GM21423 (cell line): ENCODE measurements around the gene RAD18.

ENCODE experiments used
- ATAC-seq: cut with Tn5 transposase; IDR thresholded peaks from one replicate; pipeline ENCODE4 v1.9.1; 2021; ENCODE audit warnings: mild to moderate bottlenecking, moderate library complexity; ENCODE audit not compliant: unreplicated experiment

Gene RAD18

DNA sequence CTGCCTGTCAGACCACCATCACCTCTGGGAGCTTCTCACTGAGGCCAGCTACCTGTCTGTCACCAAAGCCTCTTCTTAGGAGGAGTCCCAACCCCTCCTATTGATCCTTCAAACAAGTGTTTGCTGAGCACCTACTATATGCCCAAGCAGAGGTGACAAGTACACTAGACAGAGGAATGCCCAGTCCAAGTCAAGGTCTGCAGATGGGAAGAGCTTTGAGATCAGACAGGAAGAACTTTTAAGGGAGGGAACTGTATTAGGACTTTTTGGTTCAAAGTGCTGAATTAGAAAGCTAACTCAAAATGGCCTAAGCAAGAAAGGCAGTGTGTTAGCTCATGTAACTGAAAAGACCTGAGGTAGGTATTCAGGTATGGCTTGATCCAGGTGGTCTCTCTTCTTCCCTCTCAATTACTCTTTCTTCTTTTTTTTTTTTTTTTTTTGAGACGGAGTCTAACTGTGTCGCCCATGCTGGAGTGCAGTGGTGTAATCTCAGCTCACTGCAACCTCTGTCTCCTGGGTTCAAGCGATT, 3.6 kb upstream of the RAD18 start:
- no peak for ATAC-seq

DNA sequence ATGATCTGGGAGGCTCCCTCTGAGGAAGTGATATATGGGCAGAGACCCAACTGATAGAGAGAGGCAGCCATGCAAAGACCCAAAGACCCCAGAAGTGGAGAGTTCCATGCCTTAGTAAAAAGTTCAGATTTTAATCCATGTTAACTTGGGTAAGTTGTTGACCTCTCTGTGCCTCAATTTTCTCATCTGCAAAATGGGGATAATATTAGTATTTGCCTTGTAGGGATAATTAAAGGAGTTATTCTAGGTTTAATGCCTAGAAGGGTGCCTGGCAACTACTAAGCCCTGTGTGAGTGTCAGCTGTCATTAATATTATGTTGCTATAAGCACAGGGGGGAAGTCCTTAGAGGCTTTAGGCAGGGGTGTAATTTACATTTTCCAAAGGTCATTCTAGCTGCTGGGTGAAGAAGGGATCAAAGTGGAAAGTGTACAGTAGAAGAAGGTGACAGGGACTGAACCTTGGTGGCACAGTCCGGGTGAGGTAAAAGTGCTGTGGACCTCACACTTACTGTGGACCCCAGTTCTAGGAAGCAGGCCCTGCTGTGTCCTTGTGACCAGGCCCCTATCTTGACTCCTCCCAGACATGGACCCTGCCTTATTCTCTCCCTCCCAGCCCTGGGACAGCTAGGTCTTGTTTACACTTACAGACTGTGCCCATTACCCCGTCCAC, 3.0 kb upstream of the RAD18 start:
- ATAC-seq, result no peak

DNA sequence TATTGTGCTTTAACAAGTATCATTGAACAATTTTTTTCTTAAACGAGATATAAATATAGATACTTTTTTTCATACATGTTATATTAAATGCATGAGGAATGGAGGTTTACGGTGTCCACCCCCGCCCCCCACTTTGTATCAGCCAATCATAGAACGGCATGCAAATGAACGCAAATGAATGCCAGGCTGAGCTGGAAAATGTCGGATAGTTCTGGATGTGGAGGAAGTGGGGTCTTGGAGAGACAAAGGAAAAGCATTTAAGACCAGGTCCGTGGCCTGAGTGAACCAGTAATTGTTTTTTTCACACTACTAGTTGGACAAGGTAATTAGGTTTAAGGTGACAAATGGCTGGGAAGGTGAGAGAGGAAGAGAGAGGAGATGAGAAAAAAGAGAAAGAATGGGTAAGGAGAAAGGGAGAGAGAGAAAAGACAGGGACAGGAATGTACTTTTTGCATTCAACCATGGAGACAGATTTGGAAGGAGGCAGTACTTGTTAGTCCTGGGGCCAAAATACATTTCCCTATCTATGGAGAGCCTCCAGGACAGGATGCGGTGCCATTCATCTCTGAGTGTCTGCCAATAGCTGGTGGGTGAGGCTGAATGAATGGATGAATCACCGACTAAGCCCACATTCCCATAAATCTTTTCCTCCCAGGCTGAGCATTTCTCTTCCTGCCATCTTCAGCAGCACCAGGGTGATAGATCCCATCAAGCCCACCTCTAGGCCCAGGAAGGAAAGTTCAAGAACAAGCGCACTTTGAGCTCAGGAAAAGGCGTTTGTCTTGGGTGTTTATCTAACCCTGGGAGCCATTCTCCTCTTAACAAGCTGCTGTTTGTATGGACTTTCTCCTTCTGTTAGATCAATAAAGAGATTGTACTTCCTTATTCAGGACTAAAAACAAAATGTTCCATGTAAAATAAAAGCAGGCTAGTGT, 1.4 kb upstream of the RAD18 start:
- no peak for ATAC-seq

DNA sequence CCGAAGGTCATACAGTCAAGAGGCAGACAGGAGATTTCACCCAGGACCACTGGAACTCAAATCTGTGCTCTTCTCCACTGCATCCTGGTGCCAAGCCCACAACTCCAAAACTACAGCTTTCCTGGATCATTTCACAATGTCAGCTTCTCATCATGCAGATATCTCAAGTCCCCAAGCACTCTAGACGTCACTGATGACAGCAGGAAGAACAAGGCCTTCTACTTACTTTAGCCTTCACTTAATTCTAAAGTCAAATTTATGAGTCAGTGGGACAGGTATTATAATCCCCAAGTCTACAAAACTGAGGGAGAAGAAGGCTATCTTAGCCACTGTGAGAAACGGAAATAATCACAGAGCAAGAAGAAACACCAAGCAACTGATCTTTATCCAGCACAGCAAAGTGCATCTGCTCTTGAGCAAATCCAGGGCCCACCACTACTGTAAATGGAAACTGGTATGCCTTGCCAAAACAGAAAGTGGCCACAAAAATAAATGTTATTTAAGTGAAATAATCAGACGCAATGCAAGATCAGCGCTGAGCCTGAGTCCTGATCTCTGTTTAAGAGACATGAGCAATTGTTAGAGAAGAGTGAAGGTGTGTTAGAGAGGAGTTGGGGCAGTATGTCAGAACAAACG, 928 bp downstream of the RAD18 start:
- no peak for ATAC-seq

DNA sequence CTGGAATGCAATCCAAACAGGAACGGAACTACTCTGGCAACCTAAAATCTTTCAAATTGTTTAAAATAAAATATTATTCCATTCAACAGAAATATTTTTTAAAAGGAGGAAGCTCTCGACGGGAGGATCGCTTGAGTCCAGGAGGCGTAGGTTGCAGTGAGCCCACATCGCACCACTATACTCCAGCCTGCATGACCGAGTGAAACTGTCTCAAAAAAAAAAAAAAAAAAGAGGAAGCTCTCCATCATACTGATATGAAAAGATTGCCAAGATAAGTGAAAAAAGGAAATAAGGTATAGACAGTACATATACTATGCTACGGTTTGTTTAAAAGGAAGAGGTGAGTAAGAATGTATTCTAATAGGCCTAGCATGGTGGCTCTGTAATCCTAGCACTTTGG, 3.6 kb downstream of the RAD18 start:
- ATAC-seq, result no peak

DNA sequence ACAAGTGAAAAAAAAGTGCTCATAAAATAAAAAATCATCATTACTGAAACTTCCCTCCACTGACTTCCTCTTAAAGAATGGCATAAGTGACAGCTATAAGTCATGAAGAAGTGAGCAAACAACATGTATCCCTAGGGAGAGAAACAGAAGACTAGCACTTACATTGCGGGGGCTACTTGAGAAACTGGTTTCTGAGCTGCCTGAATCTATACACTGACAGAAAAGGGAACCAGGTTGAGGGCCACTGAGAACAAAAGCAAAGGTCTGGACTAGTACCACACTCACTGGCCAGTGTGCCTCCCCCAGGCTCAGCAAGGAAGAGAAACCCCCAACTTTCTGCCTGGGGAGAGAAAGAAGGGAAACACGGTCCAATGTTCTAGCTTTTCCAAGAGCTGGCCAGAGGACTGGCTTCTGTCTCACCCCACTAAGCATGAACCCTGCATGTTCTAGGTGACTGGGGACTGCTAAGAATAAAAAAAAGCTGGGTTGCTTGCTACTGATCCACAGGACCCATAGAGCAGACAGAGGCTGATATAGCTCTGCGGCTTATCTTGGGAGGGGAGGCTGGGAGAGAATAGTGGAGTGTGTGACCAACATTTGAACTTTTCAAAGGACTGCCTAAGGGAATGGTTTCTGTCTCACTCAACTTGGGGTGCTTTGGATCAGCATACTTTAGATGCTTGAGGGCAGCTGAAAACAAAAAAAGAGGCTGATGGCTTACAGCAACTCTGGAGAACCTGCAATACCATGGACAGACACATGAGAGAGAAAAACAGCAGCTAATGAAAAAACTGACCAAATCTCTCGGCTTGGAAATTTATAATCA, 8.1 kb downstream of the RAD18 start:
- peak; percentile 89 for ATAC-seq

DNA sequence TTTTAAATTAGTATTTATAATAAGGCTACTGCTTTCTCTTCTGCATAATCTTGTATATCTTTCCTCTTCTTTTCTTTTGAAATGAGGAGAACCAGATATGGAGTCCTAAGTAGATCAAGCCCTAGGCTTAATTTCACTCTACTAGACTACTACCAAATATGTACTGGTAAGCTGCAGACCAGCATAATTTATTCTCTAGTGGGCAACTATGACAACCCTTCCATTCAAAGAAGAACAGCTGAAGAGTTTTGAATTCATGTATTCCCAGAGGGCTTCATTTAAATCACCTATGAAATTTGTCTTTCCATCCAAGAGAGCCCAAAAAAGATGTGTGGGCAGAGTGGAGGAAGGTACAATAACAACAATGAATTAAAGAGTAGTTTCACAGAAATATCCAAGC, 10.0 kb downstream of the RAD18 start:
- no peak for ATAC-seq

DNA sequence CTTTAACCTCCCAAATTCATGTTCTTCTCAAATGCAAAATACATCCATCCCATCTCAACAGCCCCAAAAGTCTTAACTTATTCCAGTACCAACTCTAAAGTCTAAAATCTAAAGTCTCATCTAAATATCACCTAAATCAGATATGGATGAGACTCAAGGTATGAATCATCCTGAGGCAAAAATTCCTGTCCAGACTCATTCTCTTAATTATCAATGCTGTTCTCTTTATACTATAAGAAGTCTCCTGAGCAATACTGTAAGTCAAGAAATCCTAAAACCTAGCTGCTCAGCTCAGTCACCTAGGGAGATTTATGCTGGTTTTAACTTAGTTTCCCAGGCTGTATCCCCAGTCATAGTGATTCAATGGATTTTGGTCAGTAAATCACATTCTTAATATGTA, 11.1 kb downstream of the RAD18 start:
- no peak for ATAC-seq

DNA sequence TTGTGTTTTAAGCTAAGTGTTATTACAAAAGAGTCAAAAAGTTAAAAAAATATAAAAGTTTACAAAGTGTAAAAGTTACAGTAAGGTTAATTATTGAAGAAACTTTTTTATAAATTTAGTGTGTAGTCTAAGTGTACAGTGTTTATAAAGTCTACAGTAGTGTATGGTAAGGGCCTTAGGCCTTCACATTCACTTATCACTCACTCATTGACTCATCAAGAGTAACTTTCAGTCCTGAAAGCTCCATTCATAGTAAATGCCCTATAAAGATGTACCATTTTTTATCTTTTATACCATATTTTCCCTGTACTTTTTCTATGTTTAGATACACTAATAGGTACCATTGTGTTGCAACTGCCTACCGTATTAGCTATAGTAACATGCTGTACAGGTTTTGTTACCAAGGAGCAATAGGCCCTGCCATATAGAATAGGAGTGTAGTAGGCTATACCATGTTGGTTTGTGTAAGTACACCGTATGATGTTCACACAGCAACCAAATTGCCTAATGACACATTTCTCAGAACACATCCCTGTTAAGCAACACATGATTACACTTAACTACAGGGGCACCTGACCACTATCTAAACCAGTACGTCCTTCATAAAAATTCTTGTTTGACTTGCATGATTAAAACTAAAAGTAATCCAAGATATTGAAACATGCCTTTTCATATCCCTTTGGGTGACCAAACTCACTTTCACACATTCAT, 17.2 kb downstream of the RAD18 start:
- ATAC-seq, result no peak

DNA sequence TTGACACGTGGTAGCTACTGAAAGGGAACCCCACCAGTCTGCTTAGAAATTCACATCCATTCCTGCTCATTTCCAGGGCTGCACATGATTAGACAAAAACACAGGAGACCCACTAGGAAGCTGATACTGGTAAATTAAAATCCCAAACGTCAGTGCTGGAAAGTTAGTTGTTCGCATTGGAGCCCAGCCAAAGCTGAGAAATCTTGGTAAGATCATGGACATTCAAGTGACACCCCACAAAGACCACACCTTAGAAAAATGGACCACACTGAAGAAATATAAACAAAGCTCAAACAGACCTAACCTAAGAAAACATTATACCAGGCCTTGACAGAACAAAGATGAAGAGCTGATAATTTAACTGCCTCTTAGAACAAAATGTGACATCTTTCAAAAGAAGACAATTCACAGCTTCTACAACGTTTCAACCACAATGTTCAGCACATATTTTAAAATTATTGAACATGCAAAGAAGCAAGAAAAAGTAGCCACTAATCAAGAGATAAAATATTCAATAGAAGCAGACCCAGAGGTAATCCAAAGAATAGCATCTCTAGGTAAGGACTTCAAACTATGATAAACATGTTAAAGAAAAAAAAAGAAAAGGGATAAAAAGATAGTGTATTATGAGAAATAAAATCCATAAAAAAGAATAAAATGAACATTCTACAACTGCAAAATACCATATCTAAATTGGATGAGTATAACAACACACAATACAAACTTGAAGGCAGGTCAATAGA, 20.4 kb downstream of the RAD18 start:
- ATAC-seq, result no peak

DNA sequence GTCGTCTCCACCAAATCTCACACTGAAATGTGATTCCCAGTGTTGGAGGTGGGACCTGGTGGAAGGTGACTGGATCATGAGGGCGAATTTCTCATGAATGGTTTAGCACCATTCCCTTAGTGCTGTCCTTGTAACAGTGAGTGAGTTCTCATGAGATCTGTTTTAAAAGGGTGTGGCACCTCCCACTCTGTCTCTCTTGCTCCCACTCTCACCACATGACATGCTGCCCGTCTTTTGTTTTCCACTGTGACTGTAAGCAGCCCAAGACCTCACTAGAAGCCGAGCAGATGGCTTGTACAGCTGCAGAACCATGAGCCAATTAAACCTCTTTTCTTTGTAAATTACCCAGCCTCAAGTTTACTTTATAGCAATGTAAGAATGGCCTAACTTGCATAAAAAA, 21.2 kb downstream of the RAD18 start:
- no peak for ATAC-seq

DNA sequence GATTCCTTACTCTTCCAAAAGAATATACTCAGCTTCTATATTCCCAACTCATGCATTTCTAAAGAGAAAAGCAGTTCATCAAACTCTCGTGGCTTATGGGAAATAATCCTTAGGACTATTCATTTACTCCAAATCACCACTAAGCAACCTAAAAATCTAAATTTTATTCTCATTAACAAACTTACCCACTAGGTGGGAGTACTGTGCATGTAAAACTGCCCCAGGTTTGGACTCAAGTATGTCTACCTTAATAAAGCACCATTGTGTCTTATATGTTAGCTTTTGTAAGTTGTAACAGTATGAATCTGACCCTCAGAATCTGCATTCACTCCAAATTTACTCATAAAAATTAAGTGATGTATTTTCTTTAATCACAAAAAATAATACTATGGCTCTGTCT, 25.3 kb downstream of the RAD18 start:
- ATAC-seq, result peak; percentile 60

DNA sequence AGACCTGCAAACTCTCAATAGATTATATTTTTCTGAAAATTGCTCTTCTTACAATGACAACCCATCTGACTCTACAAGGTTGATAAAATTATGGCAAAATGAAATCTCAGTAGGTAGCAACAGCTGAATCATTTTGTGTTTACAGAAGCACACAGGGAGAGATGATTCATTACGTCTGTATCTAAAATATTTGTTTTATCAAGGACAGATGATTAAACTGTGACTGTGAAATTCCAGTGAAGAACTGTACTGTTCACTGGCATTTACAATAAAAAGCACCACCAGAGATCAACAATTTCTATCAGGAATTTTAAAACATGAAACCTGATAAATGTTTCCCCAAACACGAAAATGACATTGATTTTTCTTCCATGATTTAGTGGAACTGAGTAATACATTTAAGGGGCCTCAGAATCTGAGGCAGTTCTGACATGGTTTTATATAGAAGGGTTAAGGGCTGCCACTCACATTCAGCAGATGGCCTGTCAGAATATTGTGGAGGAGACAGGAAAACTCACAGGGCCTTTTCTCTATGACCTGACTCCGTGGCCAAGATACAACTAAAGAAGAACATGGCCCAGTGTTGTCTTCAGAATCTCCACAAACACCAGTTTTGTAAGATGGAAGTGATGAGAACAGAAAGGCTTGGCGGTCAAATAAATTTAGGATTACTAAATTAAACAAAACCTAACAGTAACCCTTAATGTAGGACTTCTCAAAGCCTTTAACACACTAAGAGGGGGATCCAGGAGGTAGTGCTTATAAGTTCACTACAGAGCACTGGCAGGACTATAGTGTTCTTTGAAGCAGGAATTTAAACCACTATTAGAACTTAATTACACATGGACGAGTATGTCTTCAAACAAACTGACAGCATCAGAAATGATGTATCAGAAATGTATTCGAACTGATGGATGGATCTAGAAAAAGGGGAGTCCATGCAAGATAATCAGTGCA, 25.9 kb downstream of the RAD18 start:
- no peak for ATAC-seq

DNA sequence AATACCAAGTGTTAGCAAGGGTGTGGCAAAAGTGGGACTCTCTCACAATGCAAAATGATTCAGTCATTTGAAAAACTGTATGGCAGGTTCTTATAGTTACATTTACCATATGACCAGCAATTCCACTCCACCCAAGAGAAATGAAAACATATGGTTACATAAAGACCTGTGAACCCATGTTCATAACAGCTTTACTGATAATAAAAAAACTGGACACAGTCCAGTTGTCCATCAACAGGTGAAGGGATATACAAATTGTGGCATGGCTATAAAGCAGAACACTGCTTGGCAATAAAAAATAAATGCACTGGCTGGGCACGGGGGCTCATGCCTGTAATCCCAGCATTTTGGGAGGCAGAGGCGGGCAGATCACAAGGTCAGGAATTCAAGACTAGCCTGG, 30.8 kb downstream of the RAD18 start:
- no peak for ATAC-seq

DNA sequence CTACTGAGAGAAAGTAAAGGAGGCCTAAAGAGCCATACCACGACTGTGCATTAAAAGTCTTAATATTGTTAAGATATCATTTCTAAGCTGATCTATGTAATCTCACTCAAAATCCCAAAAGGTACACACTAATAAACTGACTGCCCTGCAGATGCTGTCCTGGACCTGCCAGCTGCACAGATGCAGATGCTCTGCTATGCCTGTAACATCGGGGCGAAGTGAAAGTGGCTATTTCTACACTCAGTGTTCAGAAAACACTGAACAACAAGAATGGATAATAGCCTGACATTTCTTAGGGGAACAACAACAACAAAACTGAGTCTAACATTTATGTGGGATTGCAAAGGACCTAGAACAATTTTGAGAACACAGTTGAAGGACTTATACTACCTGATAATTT, 31.9 kb downstream of the RAD18 start:
- ATAC-seq, result no peak

DNA sequence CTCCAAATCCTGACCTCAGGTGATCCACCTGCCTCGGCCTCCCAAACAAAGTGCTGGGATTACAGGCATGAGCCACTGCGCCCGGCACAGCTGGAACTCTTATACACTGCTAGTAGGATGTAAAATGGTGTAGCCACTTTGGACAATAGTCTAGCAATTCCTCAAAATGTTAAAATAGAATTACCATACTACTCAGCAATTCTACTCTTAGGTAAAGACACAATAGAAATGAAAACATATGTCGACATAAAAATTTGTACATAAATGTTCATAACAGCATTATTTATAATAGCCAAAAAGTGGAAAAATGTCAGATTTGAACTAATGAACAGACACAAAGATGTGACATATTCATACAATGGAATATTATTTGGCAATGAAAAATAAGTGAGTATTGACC, 33.4 kb downstream of the RAD18 start:
- no peak for ATAC-seq

DNA sequence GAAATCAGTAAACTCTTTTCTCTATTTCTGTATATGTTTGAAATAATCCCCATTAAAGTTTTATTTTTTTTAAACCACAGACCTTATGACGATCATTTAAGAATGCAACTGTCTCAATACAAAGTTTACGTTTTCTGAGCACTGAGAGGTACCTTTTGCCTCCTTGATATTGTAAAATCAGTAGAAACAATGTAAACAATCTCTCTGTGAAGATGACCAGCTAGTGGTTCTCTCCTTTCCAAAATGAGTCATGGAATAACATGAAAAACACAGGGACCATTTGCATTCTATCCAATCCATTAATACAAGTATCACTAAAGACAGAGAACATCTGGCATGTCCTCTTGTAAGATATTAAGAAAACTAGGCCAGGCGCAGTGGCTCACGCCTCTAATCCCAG, 48.8 kb downstream of the RAD18 start:
- no peak for ATAC-seq

DNA sequence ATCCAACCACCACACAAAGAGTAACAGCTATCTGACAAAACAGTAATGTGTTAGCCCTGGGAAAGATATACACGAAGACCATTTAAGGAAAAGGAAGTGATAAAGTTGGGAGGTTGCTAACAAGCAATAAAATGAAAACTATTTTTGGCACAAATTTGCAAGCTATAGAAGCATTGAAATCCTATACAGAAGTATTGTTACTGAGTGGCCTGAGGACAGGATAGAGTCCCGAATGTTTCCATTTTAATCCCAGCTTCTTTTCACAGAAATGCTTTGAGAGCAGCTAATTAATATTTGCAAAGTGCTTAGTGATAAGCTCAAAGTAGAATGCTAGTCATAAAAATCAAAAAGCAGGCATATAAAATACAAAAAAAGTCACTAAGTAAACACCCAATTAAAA, 51.5 kb downstream of the RAD18 start:
- no peak for ATAC-seq
